ENCODE measurements around the gene FH.

- TF ChIP-seq CTCF (IDR thresholded peaks at IDR 0.05) (no peak), POLR2A (IDR thresholded peaks at IDR 0.05) (no peak)
Observed at GRCh38 chr1:241548008-241548407, 28.5 kb upstream of the FH start.

Data from heart left ventricle (tissue), 13 donors.